Retinal pigment epithelial cell (primary cell): ENCODE measurements around the gene LARGE1.

ENCODE experiments used
- DNase-seq: peaks from one replicate; pipeline ENCODE4 v3.0.0-alpha.2; 2010; ENCODE audit warnings: low read depth
- H3K4me3 ChIP-seq: 2 replicates; pipeline ENCODE4 v1.5.1; 2011; ENCODE audit warnings: mild to moderate bottlenecking, low read length, control low read depth, moderate library complexity
- TF ChIP-seq, protein P1 (sequence below): conservative IDR thresholded peaks from 2 replicates; pipeline ENCODE4 v1.5.1; 2011; ENCODE audit warnings: low read depth, low read length, control low read depth, inconsistent platforms

LARGE1 gene

GRCh38 chr22:33895444-33895843, 24.8 kb downstream of the LARGE1 start:
- H3K4me3 ChIP-seq, result no peak overlapping the region
- TF ChIP-seq, protein P1, sequence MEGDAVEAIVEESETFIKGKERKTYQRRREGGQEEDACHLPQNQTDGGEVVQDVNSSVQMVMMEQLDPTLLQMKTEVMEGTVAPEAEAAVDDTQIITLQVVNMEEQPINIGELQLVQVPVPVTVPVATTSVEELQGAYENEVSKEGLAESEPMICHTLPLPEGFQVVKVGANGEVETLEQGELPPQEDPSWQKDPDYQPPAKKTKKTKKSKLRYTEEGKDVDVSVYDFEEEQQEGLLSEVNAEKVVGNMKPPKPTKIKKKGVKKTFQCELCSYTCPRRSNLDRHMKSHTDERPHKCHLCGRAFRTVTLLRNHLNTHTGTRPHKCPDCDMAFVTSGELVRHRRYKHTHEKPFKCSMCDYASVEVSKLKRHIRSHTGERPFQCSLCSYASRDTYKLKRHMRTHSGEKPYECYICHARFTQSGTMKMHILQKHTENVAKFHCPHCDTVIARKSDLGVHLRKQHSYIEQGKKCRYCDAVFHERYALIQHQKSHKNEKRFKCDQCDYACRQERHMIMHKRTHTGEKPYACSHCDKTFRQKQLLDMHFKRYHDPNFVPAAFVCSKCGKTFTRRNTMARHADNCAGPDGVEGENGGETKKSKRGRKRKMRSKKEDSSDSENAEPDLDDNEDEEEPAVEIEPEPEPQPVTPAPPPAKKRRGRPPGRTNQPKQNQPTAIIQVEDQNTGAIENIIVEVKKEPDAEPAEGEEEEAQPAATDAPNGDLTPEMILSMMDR, result no peak
- DNase-seq, result no peak

DNA sequence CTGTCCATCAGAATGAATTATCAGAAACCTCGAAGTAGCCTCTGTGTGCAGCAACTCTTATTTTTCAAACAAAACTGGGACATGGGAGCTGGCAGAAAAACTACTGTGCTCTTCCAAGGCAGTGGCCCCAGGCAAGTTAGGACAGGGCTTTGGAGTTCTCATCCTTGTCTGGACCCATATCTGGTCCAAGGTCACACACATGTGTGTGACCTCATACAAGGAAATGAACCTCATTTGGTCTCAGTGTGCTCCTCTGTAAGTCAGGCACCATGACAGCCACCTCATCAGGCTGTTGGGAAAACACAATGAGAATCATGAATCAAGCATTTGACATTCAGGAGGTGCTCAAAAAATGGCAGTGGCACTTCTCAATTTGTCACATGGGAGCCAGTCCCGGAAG, 25.8 kb downstream of the LARGE1 start:
- no peak overlapping the region for H3K4me3 ChIP-seq
- DNase-seq, result no peak
- TF ChIP-seq, protein P1, result no peak

- no peak for DNase-seq
Measured at GRCh38 chr22:33894036-33894435, 26.2 kb downstream of the LARGE1 start.

DNA sequence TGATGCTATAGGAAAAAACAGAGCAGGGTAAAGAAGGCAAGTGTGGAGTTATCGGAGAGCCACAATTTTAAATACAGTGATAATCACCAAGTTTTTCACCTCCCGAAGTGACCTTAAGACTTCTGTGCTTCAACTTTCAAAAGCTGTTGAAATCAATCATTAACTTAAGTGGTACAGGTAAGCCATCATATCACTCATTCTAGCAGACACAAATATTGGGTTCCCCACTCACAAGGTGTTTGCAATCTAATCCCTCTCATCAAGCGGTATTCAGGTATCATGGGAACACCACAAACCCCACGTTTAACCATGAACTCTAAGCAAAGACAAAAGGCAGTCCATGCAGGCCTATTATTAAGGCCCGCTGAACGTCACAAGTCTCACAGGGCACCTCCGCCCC, 26.8 kb downstream of the LARGE1 start:
- DNase-seq, result no peak
- no peak overlapping the region for H3K4me3 ChIP-seq
- TF ChIP-seq, protein P1, result no peak

More at GRCh38 chr22:33894036-33894435, 26.2 kb downstream of the LARGE1 start:
- H3K4me3 ChIP-seq, result no peak overlapping the region
- TF ChIP-seq, protein P1, result no peak

DNA sequence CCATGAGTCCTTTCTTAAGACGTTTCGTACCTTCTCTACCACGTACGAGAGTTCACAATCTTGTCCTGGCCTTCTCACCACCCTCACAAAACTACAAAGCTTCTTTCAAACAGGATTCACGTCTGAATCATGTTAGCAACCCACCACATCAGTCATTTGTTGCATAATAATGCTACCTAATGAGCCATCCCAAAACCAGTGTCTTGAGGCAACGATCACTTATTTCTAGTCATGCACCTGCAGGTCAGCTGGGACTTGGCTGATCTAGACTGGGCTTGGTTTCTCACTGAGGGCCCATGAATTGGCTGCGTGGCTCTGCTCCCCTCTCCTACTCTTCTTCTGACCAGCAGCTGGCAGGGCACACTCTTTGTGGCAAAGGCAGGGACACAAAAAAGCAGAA, 28.3 kb downstream of the LARGE1 start:
- TF ChIP-seq, protein P1, result no peak
- no peak for DNase-seq
- no peak overlapping the region for H3K4me3 ChIP-seq

DNA sequence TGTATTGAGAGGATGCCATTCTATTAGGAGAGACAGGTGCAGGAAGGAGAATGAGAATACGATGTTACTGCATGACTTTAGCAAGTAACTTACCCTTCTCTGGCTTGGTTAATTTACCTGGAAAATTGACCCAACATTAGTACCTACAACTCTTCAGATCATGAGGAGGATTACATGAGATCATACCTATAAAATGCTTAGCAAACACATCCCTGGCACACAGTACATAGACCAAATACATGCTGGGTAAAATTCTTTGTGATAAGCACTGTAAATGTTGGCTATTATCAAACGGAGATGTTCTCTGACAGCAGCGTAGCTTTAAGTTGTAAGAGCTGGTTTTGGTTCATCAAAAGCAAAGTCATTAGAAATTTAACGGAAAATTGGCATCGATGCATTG, 28.8 kb downstream of the LARGE1 start:
- H3K4me3 ChIP-seq, result no peak overlapping the region
- DNase-seq, result no peak
- TF ChIP-seq, protein P1, result no peak

GRCh38 chr22:33889748-33890147, 30.5 kb downstream of the LARGE1 start:
- DNase-seq, result no peak
- TF ChIP-seq, protein P1, result no peak
- H3K4me3 ChIP-seq, result no peak overlapping the region
